Lung microvascular endothelial cell (primary cell): ENCODE measurements around the gene NADSYN1. TPM values are rescaled to one million over a fixed set of nuclear protein-coding genes. Genes with fewer than 3 reads are reported as not detected.

Source experiments
- DNase-seq, 2 donors: peaks; one replicate each; pipeline versions ENCODE4 v3.0.0 to v3.0.0-alpha.2; 2010; ENCODE audit warnings: low read depth in 2 of 2
- total RNA-seq: library from RNA; depleted of rRNA; stranded (reverse); fragments of >200 nt; gene quantifications from 2 replicates; pipeline ENCODE4 v1.2.1, GENCODE V29; 2014

Gene NADSYN1
- total RNA-seq, 1 donor from 2014 or later: 67.9 TPM

- no peak for DNase-seq
These were observed 91.7 kb downstream of the NADSYN1 start for GRCh38 chr11:71544525-71545214.

- no peak for DNase-seq
These were observed 92.5 kb downstream of the NADSYN1 start for GRCh38 chr11:71545405-71545966.

- no peak for DNase-seq
These were observed 95.1 kb downstream of the NADSYN1 start, which contains the start of gene KRTAP5-9 for GRCh38 chr11:71548120-71548519. KRTAP5-9 (plus strand) TSS chr11:71548420; CDS start chr11:71548658, 238 bp downstream.

GRCh38 chr11:71548716-71549151 is 95.7 kb downstream of the NADSYN1 start:
- DNase-seq: no peak

Other genes starting within 250 kb of the NADSYN1 start
- gene SHANK2, start 200.6 kb upstream of the NADSYN1 start, total RNA-seq: under 0.01 and 0.20 TPM in 2 replicates
- gene DHCR7, start 4.8 kb upstream of the NADSYN1 start, total RNA-seq: 38.3 and 38.6 TPM in 2 replicates
- gene KRTAP5-7, start 74.1 kb downstream of the NADSYN1 start, total RNA-seq: not detected in 2 replicates
- gene KRTAP5-8, start 84.8 kb downstream of the NADSYN1 start, total RNA-seq: not detected in 2 replicates
- not detected in 2 replicates for gene KRTAP5-9, start 95.2 kb downstream of the NADSYN1 start, total RNA-seq
- under 0.01 TPM in 1 of 2 replicates, not detected in the other for gene KRTAP5-10, start 112.4 kb downstream of the NADSYN1 start, total RNA-seq
- gene KRTAP5-11, start 129.7 kb downstream of the NADSYN1 start, total RNA-seq: not detected in 2 replicates